IMR-90 (cell line): ENCODE measurements around the gene CPB2. TPM values are rescaled to one million over a fixed set of nuclear protein-coding genes. Genes with fewer than 3 reads are reported as not detected.
A peak's percentile ranks its signal among the peaks of the same experiment; 100 is the strongest.

Source experiments
- ATAC-seq: fragments of 200-7000 bp; cut with Tn5 transposase; 2 replicates; pipeline ENCODE4 v1.9.1; 2020; ENCODE audit warnings: low read depth, mild to moderate bottlenecking, moderate library complexity
- BruUV-seq: library from RNA; stranded (reverse); fragments of 400-500 nt; replicated peaks from 2 replicates; lab custom pipeline; 2021; lab: Mats Ljungman, UMichigan
- CTCF ChIA-PET: fragments of 300-600 bp; formaldehyde crosslinking; extraction: SDS; loops from one replicate; lab custom pipeline; 2021; ENCODE audit warnings: antibody characterized with exemption; lab: Yijun Ruan, JAX
- POLR2A ChIA-PET: fragments of 300-600 bp; sonication (Branson Sonifier 250); formaldehyde crosslinking; loops from one replicate; lab custom pipeline; 2022; ENCODE audit warnings: antibody characterized with exemption; ENCODE audit not compliant: unreplicated experiment; lab: Charles Lee
- DNase-seq: peaks from one replicate; pipeline ENCODE4 v3.0.0; 2013
- H2AFZ ChIP-seq: replicated peaks from 2 replicates; pipeline ENCODE3; 2013; ENCODE audit warnings: low read length, mild to moderate bottlenecking; ENCODE audit not compliant: poor library complexity
- H2AK5ac ChIP-seq: 2 replicates; pipeline ENCODE4 v1.6.1; 2013; ENCODE audit warnings: low read depth, low read length, inconsistent platforms
- H2AK9ac ChIP-seq: replicated peaks from 2 replicates; pipeline ENCODE3; 2013; ENCODE audit warnings: mild to moderate bottlenecking, low read depth, low read length, moderate library complexity; ENCODE audit not compliant: poor library complexity
- H2BK120ac ChIP-seq: 2 replicates; pipeline ENCODE4 v1.6.1; 2013; ENCODE audit warnings: low read depth, low read length, inconsistent platforms
- H2BK15ac ChIP-seq: 3 replicates; pipeline ENCODE4 v1.6.1; 2013; ENCODE audit warnings: low read depth, low read length, inconsistent platforms
- H2BK20ac ChIP-seq: 2 replicates; pipeline ENCODE4 v1.6.1; 2013; ENCODE audit warnings: low read depth, mild to moderate bottlenecking, inconsistent platforms, low read length, moderate library complexity
- H2BK5ac ChIP-seq: 2 replicates; pipeline ENCODE4 v1.6.1; 2013; ENCODE audit warnings: mild to moderate bottlenecking, low read depth, low read length, inconsistent platforms; ENCODE audit not compliant: poor library complexity, severe bottlenecking
- H3K14ac ChIP-seq: replicated peaks from 2 replicates; pipeline ENCODE4 v1.6.1; 2013; ENCODE audit warnings: low read depth, low read length, inconsistent platforms
- H3K18ac ChIP-seq: 2 replicates; pipeline ENCODE4 v1.6.1; 2013; ENCODE audit warnings: low read depth, low read length, control low read depth
- H3K23ac ChIP-seq: 2 replicates; pipeline ENCODE4 v1.6.1; 2013; ENCODE audit warnings: low read depth, low read length, inconsistent platforms
- H3K27ac ChIP-seq: 2 replicates; pipeline ENCODE4 v1.5.1; 2013; ENCODE audit warnings: mild to moderate bottlenecking, control low read depth, low read length; ENCODE audit not compliant: insufficient read depth
- H3K27me3 ChIP-seq: 2 replicates; pipeline ENCODE4 v1.6.1; 2013; ENCODE audit warnings: low read length; ENCODE audit not compliant: control insufficient read depth, insufficient read depth
- H3K36me3 ChIP-seq: 2 replicates; pipeline ENCODE4 v1.6.1; 2013; ENCODE audit warnings: low read length, mixed read lengths; ENCODE audit not compliant: control insufficient read depth, insufficient read depth
- H3K4ac ChIP-seq: 2 replicates; pipeline ENCODE4 v1.6.1; 2013; ENCODE audit warnings: low read depth, low read length, inconsistent platforms
- H3K4me1 ChIP-seq: 2 replicates; pipeline ENCODE4 v1.6.1; 2013; ENCODE audit warnings: low read length, mixed read lengths; ENCODE audit not compliant: control insufficient read depth, insufficient read depth
- H3K4me2 ChIP-seq: 2 replicates; pipeline ENCODE4 v1.6.1; 2013; ENCODE audit warnings: low read depth, mild to moderate bottlenecking, control low read depth, low read length, moderate library complexity
- H3K4me3 ChIP-seq: 2 replicates; pipeline ENCODE4 v1.5.1; 2013; ENCODE audit warnings: low read depth, mild to moderate bottlenecking, control low read depth, low read length, moderate library complexity; ENCODE audit not compliant: insufficient read depth
- H3K56ac ChIP-seq: 2 replicates; pipeline ENCODE4 v1.6.1; 2013; ENCODE audit warnings: low read length, inconsistent platforms; ENCODE audit not compliant: insufficient read depth; ENCODE audit errors: extremely low read depth
- H3K79me1 ChIP-seq, 2 experiments: 2 replicates each; pipeline ENCODE4 v1.6.1; 2013; ENCODE audit warnings: low read length in 2 of 2, inconsistent platforms in 1 of 2, low read depth in 1 of 2
- H3K9ac ChIP-seq: 2 replicates; pipeline ENCODE4 v1.6.1; 2013; ENCODE audit warnings: low read depth, low read length, control low read depth
- H3K9me1 ChIP-seq: 2 replicates; pipeline ENCODE4 v1.6.1; 2013; ENCODE audit warnings: low read length, inconsistent platforms; ENCODE audit not compliant: insufficient read depth
- H3K9me3 ChIP-seq: 2 replicates; pipeline ENCODE4 v1.6.1; 2013; ENCODE audit warnings: low read length; ENCODE audit not compliant: control insufficient read depth, insufficient read depth
- H4K20me1 ChIP-seq: 2 replicates; pipeline ENCODE4 v1.6.1; 2013; ENCODE audit warnings: low read length, inconsistent platforms; ENCODE audit not compliant: insufficient read depth
- H4K5ac ChIP-seq: 2 replicates; pipeline ENCODE4 v1.6.1; 2013; ENCODE audit warnings: mild to moderate bottlenecking, low read depth, low read length, control low read depth
- H4K8ac ChIP-seq, 2 experiments: 2 replicates each; pipeline ENCODE4 v1.6.1; 2013; ENCODE audit warnings: low read depth in 2 of 2, low read length in 2 of 2, control low read depth in 1 of 2, inconsistent platforms in 1 of 2
- H4K91ac ChIP-seq: 2 replicates; pipeline ENCODE4 v1.6.1; 2013; ENCODE audit warnings: low read depth, low read length, inconsistent platforms; ENCODE audit not compliant: insufficient read depth
- CHD1 ChIP-seq: IDR thresholded peaks from 2 replicates; pipeline ENCODE4 v1.6.1; 2012; ENCODE audit warnings: low read depth, low read length, improper control_type of control experiment
- MAFK ChIP-seq: IDR thresholded peaks from 2 replicates; pipeline ENCODE4 v1.6.1; 2012; ENCODE audit warnings: low read depth, low read length, improper control_type of control experiment
- NFE2L2 ChIP-seq: fragments of 150-350 bp; IDR thresholded peaks from 2 replicates; pipeline ENCODE4 v1.6.1; 2016; ENCODE audit warnings: low read depth, mild to moderate bottlenecking, low read length
- RAD21 ChIP-seq: IDR thresholded peaks from 2 replicates; pipeline ENCODE4 v1.6.1; 2012; ENCODE audit warnings: low read length, improper control_type of control experiment
- RFX5 ChIP-seq: IDR thresholded peaks from 2 replicates; pipeline ENCODE4 v1.8.0; 2012; ENCODE audit warnings: low read depth, mild to moderate bottlenecking, low read length, moderate library complexity
- SMC3 ChIP-seq: fragments of 150-350 bp; IDR thresholded peaks from 2 replicates; pipeline ENCODE4 v1.6.1; 2016; ENCODE audit warnings: low read depth, mild to moderate bottlenecking, antibody characterized with exemption, low read length, moderate library complexity
- WGBS, 2 experiments: methylation state at CpG; one replicate each; pipeline versions ENCODE4 v1.1.5 to v1.1.7; 2013; ENCODE audit warnings: missing lambda C conversion rate in 2 of 2; ENCODE audit not compliant: insufficient read length in 1 of 2; ENCODE audit errors: extremely low coverage in 2 of 2; 5-methylcytosine and 5-hydroxymethylcytosine counted together
- dilution Hi-C: fragments of 300-500 bp; cut with HindIII; formaldehyde crosslinking; loops from one replicate; pipeline ENCODE4 v1.14.3; 2018; ENCODE audit warnings: low sequenced_read_pairs; ENCODE audit not compliant: unreplicated experiment
- in situ Hi-C: fragments of 300-500 bp; cut with MboI; formaldehyde crosslinking; loops from 3 replicates; pipeline ENCODE4 v1.14.3; 2019; ENCODE audit warnings: low sequenced_read_pairs, inconsistent platforms, mixed read lengths
- intact Hi-C: fragments of 100-400 bp; cut with micrococcal nuclease; formaldehyde crosslinking; loops from 2 replicates; pipeline ENCODE4 v1.10.0; 2022
- polyA plus RNA-seq, 3 experiments: library from polyadenylated mRNA; depleted of rRNA; stranded (reverse); fragments of >200 nt; gene quantifications; 2 replicates each; pipeline ENCODE4 v1.2.3, GENCODE V29; 2012; ENCODE audit warnings: low replicate concordance in 1 of 3
- total RNA-seq: library from RNA; depleted of rRNA; stranded (reverse); fragments of >200 nt; gene quantifications from 2 replicates; pipeline ENCODE4 v1.2.3, GENCODE V29; 2012

CPB2 gene
- total and polyA plus RNA-seq, 2 of the 4 experiments (the other 2 are of a cell fraction) = not detected

DNA sequence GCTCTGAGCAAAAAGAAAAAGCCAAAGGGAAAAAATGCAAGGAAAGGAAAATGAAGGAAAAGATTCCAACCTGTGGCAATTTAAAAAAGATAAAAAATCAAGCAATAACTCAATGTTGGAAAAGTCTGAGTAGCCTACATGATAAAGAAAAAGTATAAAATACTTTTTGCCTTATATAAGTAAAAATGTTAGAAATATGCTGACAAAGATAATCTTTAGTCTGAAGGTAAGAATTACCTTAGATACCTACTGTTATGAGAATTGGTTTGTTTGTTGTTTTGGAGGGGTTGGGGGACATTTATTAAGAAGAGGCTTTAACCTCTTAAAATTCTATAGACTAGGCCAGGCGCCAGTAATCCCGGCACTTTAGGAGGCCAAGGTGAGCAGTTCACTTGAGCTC, 29.7 kb upstream of the CPB2 start:
- no peak overlapping the region for H3K4ac ChIP-seq
- no peak for ATAC-seq

More for the DNA sequence above, 29.7 kb upstream of the CPB2 start:
- no peak overlapping the region for H2BK5ac ChIP-seq
- no CpG with 5 or more reads among the region's 2 CpGs for WGBS, 2 experiments
- H2BK15ac ChIP-seq = no peak overlapping the region
- H3K23ac ChIP-seq = no peak overlapping the region
- POLR2A ChIA-PET = no interaction called here
- no peak overlapping the region for H4K91ac ChIP-seq
- TF ChIP-seq SMC3 (no peak), MAFK (peak; percentile 55), RFX5 (no peak), NFE2L2 (no peak), RAD21 (no peak), CHD1 (no peak)
- H3K27ac ChIP-seq = no peak overlapping the region
- no peak overlapping the region for H3K4me3 ChIP-seq
- H3K9ac ChIP-seq = no peak overlapping the region
- intact Hi-C loops (no loop called here), dilution Hi-C loops (no loop called here), in situ Hi-C loops (no loop called here)
- H3K4me2 ChIP-seq = no peak overlapping the region
- H3K36me3 ChIP-seq = no peaks in the 10 kb centered on the region
- H3K79me1 ChIP-seq = no peaks in the 10 kb centered on the region
- H2AK9ac ChIP-seq = no peak overlapping the region
- H3K56ac ChIP-seq = no peak overlapping the region
- CTCF ChIA-PET = no interaction called here
- no peak overlapping the region for H2BK20ac ChIP-seq
- peaks cover 10% of the 10 kb centered on the region; the same call in 1 of the 2 replicates for H3K27me3 ChIP-seq
- no peak overlapping the region for H4K8ac ChIP-seq
- H3K4me1 ChIP-seq = no peaks in the 10 kb centered on the region
- no peaks in the 10 kb centered on the region for H4K20me1 ChIP-seq
- no peak overlapping the region for H4K5ac ChIP-seq
- no peak overlapping the region for H3K18ac ChIP-seq
- no peak overlapping the region for H2AFZ ChIP-seq
- no peak overlapping the region for H2BK120ac ChIP-seq
- no peak overlapping the region for H3K14ac ChIP-seq
- H3K9me1 ChIP-seq = no peaks in the 10 kb centered on the region
- DNase-seq = no peak
- no peak overlapping the region for H2AK5ac ChIP-seq
- no TSS peak for BruUV-seq
- H3K9me3 ChIP-seq = no peaks in the 10 kb centered on the region
